SU-DHL-6 (cell line): ENCODE results near the gene NEURL2.

ENCODE experiments used
- EZH2phosphoT487 ChIP-seq: fragments of 200-600 bp; sonication (generic), shearing (Covaris generic); conservative IDR thresholded peaks from 2 replicates; pipeline ENCODE4 v1.6.1; 2018; ENCODE audit warnings: mild to moderate bottlenecking, antibody characterized with exemption, low read length, moderate library complexity, mixed read lengths
- TF ChIP-seq, protein P1 (sequence below): fragments of 200-600 bp; sonication (generic); IDR thresholded peaks from one replicate; pipeline ENCODE4 v1.5.1; 2017; ENCODE audit warnings: antibody characterized with exemption, mild to moderate bottlenecking, low read length, moderate library complexity; ENCODE audit not compliant: insufficient read depth, poor library complexity, severe bottlenecking

DNA sequence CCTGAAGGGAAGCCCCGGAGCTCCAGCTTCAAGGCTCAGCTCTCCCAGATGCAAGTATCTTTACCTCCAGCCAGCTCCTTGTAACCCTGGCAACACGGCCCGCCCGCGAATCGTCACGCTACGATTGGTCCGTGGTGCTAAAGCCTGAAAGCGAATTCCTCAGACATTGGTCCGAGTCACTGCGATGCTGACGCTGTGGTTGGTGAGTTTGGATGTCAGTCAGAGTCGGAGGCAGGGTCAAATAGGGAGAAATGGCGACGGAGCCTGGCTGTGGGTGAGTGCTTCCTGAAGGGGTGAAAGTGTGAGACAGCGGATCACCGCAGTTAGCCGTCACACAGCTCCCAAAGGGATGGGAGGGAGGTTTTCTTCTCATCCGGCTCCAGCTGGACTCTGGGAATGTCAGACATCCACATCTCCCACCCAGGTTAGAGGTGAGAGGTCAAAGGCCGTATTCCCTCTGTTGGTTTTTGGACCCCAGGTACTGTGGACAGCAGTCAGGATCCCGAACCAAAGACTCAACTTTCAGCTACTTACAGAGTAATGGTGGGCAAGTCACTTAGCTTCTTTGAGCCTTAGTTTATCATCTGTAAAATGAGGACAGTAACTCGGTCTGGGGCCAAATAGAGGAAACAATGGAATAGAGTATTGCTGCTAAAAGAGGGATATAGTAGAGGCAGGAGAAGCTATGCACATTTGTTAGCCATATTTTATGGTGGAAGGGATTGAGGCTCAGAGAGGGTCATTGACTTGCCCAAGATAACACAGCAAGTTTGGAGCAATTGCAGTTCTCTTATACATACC lies 9.8 kb downstream of the NEURL2 start, which contains the start of gene ZSWIM1:
- TF ChIP-seq, protein P1, sequence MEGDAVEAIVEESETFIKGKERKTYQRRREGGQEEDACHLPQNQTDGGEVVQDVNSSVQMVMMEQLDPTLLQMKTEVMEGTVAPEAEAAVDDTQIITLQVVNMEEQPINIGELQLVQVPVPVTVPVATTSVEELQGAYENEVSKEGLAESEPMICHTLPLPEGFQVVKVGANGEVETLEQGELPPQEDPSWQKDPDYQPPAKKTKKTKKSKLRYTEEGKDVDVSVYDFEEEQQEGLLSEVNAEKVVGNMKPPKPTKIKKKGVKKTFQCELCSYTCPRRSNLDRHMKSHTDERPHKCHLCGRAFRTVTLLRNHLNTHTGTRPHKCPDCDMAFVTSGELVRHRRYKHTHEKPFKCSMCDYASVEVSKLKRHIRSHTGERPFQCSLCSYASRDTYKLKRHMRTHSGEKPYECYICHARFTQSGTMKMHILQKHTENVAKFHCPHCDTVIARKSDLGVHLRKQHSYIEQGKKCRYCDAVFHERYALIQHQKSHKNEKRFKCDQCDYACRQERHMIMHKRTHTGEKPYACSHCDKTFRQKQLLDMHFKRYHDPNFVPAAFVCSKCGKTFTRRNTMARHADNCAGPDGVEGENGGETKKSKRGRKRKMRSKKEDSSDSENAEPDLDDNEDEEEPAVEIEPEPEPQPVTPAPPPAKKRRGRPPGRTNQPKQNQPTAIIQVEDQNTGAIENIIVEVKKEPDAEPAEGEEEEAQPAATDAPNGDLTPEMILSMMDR: no peak
- no peak for TF ChIP-seq EZH2phosphoT487
